GDM1 (cell line): ENCODE data around the gene TTC34.

ENCODE experiments used
- DNase-seq: peaks from one replicate; lab custom pipeline; 2025; lab: John Stamatoyannopoulos, UW

The TTC34 gene

DNA sequence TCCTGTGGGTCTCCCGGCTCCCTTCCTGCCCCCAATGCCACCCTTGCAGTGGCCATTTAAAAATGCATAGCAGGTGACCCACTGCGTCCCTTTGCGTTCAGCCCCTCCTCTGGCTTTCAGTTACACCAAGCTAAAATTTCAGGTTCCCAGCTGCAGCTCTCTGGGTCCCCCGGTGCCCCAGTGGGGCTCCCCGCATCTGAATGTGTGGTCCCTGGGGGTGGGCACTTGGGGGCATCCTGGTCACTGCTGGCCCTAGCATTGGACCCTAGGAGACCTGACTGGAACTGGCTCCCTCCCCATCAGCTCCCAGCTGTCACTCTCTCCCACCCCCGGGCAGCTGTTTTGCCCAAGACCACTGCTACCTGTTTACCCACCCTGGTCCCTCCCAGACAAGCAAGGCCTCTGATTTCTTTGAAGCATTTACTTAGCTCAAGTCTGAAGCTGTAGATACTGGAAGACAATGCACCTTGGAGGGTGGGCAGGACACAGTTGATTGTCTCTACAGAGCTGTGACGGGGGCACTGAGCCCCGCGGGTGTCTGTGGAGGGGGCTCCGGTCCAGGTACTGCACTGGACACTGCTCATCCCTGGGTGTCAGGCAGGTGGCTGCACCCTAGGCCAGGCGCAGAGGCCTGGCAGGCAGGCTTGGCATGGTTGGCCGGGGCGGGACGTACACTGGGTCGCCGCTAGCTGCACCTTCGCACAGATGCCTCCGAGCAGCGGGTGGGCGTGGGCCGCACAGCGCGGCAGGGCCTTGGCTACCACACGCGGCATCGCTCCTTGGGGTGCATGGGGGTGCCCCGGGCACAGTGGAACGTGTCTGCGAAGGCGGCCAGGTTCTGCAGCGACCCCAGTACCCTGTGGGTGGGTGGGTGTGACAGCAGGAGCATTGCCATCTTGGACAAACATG is 211.0 kb downstream of the TTC34 start:
- DNase-seq = no peak

DNA sequence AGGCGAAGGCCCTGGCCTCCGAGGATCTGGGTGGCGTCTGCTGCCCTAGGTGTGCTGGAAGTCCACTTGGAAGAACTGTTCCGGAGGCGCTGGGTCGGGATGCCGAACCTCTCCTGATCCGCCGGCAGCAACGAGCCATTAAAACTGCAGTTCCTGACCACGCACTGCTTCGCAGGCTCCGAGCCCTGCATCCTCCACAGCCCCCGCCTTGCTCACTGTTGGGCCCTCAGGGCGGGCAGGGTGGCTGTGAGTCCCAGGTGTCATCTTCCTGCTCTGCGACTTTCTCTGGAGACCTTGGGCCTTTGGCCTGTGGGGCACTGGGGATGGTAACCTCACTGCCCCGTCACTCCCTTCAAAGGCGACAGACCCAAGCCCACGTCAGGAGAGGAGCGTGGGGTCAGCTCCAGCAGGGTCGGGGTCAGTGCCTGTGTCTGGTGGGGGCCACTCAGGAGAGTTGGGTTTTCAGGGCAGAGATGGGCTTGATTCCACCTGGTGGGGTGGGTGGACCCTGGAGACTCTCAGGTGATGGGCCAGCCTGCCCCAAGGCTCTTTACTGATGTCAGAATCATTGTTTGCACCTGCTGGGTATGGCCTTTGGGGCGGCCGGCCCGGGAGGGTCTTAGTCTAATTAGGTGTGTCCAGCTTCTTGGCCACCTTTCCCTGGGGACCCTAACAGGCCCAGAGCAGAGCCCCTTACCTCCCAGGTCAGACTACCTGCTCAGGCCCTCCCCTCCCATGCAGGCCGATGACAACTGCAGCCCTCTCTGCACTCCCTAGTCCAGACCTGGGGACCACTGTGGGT is 211.9 kb downstream of the TTC34 start:
- DNase-seq = no peak

DNA sequence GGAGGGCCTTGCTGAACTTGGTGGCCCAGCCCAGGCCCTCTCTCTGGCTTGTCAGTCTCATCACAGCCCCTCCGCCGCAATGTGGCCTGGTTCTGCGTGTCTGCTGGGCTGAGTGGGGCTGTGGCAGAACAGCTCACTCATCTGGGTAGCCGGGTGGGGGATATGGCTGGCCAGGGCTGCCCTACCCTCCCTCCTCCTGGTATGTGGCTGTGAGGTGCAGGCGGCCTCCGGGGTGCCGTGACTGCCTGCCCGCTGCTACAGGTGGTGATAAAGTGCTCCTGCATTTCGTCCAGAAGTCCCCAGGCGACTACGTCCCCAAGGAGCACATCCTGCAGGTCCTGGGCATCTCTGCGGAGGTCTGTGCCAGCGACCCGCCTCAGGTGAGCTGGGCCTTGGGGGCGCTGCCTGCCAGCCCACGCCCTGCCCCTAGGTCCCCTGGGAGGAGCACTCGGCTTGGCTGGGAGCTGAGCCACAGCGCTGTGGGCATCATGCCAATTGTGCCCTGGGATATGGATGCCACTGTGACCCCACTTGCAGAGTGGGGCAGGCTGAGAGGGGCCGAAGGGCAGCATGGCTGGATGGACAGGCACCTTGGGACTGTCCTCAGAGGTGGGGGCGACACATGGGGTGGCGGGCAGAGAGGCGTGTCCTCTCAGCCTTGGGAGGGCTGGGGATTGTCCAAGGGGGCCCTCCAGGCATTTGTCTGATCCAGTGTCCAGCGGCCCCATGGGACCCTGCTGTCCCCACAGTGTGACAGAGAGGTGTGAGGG is 212.6 kb downstream of the TTC34 start:
- no peak for DNase-seq

DNA sequence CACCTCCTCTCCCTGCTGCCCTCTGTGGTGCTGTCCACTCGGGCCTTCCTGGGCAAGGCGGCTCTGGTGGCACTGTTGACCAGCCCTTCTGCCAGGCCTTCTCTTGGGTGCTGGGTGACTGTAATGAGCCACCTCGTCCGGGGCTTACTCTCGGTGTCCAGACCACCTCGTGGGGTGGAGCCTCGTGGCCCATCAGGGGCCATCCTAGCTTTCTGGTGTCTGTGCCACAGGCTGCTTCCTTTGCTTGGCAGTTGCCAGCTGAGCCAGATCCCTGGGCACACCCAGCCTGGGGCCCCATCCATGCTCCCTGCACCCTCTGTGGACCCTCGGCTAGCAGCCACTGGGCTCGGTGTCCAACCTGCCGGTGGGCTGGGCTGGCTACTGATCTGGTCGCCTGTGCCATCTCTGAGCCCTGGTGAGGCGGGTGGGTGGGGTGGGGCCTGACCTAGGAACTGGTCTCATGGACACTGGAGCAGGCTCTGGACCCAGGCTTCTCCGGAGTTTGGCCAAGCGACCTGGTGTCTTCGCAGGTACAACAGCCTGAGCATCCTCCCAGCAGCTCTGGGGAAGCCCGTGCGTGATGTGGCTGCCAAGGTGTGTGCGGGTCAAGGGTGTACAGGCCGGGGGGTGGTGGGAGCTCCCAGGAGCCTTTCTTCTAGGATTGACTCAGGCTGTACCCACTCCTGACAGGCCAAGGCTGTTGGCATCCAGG is 213.5 kb downstream of the TTC34 start:
- DNase-seq = no peak

DNA sequence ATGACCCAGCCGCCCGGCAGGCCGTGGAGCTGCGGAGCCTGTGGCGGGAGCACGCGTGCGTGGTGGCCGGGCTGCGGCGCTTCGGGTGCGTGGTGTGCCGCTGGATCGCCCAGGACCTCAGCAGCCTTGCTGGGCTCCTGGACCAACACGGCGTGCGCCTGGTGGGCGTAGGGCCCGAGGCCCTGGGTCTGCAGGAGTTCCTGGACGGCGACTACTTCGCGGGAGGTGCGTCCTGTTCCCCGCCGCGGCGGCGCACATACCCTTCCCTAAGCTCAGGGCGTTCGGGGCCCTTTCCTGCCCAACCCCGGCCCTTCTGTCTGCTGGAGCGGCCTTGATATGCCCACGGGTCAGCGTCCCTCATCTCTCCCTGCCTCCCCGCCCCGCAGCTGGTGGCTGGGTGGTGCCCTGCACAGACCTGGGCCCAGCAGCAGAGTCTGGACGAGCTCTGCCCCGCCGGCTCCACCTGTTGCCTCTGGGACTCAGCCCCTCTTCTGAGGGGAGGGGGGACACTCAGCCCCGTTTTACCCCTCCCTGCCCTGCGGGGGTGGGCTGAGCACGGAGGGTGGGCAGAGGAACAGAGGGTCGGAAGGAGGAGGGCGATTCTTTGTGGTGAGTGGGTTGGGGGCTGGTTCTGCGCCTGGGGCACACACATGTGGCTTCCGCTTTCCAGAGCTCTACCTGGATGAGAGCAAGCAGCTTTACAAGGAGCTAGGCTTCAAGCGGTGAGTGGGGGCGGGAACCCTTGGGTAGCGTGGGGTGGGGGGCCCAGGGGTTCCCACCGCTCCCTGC is 214.2 kb downstream of the TTC34 start:
- no peak for DNase-seq

DNA sequence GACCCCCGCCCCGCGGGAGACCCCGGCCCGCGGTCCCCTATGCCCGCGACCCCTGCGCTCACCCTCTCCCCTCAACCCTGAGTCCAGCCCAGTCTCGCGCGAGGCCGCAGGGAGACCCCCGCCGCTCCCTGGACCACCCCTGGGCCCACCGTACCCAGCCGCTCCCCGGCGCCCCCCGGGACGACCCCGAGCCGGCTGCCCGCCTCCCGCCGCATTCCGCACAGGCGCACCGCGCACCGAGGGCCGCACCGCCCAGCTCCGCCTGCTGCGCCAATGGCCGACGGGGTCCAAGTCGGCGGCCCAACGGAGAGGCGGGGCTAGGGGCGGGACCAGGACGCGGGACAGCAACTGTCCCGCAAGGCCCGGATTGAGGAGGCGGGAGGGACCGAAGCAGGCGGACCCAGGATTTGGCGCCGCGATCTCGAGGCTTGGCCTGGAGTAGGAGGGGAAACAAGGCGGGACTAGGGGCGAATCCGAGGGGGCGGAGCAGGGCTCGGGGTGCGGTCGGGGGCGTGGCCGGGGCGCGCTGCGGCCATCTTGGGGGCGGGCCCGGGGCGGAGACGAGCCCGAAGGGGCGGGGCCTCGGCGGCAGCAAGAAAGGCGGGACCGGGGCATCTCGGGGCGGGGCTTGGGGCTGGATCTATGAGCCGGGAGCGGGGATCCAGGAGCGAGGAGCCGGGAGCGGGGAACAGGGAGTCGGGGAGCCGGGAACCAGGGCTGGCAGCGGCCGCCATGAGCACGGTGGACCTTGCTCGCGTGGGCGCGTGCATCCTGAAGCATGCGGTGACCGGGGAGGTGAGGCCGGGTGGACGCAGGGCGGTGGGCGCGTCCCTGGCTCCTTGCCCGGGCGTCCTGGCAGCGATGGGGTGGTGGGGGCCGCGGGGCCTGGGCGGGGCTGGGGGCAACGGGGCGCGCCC is 215.1 kb downstream of the TTC34 start, which contains the start of gene PRXL2B:
Gene PRXL2B, plus strand, starts transcription at position 624 of the 917 bp plus-strand sequence. Its CDS starts 109 bp downstream, at position 733.
- DNase-seq = peak; percentile 99
